Gastroesophageal sphincter (tissue), 3 donors: ENCODE data around the gene MITF.

Source experiments
- POLR2AphosphoS5 ChIP-seq: sonication (generic); formaldehyde crosslinking; IDR thresholded peaks from one replicate; pipeline ENCODE4 v1.6.1; 2017; ENCODE audit warnings: antibody characterized with exemption
- TF ChIP-seq, protein P1 (sequence below), 4 experiments: fragments of 200-600 bp in 2 of 4; fragments of 450-650 bp in 2 of 4; sonication (generic) in 1 of 4; IDR thresholded peaks; one replicate each; pipeline ENCODE4 v1.5.1; 2017 to 2019; ENCODE audit warnings: antibody characterized with exemption in 4 of 4, mild to moderate bottlenecking in 2 of 4, moderate library complexity in 2 of 4

DNA sequence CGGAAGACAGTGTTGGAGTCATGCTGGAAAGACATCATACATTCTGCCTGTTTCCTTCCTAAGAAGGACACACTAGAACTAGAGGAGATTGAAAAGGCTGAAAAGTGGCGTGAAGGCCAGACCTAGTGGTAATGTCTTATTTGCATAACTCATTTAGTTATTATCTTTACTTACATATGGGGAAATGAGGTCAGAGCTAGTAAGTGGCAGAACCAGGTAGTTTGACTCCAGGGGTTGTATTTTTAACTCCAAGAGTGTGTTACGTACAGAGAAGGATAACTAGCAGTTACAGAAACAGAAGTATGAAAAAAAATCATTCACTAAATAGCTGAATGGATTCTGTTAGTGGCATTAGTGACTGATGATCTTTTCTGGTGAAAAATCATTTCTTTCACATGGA lies 108.0 kb downstream of the MITF start:
- TF ChIP-seq, protein P1, sequence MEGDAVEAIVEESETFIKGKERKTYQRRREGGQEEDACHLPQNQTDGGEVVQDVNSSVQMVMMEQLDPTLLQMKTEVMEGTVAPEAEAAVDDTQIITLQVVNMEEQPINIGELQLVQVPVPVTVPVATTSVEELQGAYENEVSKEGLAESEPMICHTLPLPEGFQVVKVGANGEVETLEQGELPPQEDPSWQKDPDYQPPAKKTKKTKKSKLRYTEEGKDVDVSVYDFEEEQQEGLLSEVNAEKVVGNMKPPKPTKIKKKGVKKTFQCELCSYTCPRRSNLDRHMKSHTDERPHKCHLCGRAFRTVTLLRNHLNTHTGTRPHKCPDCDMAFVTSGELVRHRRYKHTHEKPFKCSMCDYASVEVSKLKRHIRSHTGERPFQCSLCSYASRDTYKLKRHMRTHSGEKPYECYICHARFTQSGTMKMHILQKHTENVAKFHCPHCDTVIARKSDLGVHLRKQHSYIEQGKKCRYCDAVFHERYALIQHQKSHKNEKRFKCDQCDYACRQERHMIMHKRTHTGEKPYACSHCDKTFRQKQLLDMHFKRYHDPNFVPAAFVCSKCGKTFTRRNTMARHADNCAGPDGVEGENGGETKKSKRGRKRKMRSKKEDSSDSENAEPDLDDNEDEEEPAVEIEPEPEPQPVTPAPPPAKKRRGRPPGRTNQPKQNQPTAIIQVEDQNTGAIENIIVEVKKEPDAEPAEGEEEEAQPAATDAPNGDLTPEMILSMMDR (IDR thresholded peaks at IDR 0.05): no peak
- TF ChIP-seq POLR2AphosphoS5: no peak
